GM23338 (cell line): Measurements from ENCODE around the gene TYK2. TPM values are rescaled to one million over a fixed set of nuclear protein-coding genes. Genes with fewer than 3 reads are reported as not detected.
"Not testable (repeated sequence)": the region's sequence is repeated elsewhere in the genome, so short reads cannot be mapped to it uniquely, and the experiment has no call there.

Source experiments
- ATAC-seq: fragments of 200-7000 bp; cut with Tn5 transposase; 3 replicates; pipeline ENCODE4 v1.9.1; 2020
- DNase-seq: peaks from one replicate; pipeline ENCODE4 v3.0.0-alpha.2; 2015; ENCODE audit warnings: low spot score
- H2AFZ ChIP-seq: fragments of 200-600 bp; sonication (generic); 2 replicates; pipeline ENCODE4 v1.8.0; 2016; ENCODE audit warnings: antibody characterized with exemption, mild to moderate bottlenecking, moderate library complexity
- H3F3A ChIP-seq: fragments of 200-600 bp; sonication (generic); replicated peaks from 2 replicates; pipeline ENCODE4 v1.8.0; 2017; ENCODE audit warnings: antibody characterized with exemption, mixed run types, low read depth
- H3K27ac ChIP-seq: fragments of 200-600 bp; sonication (generic); 2 replicates; pipeline ENCODE4 v1.6.1; 2016; ENCODE audit warnings: low read depth
- H3K27me3 ChIP-seq: fragments of 200-600 bp; sonication (generic); 2 replicates; pipeline ENCODE4 v1.8.0; 2016; ENCODE audit warnings: mild to moderate bottlenecking, mixed run types, moderate library complexity; ENCODE audit not compliant: insufficient read depth
- H3K36me3 ChIP-seq: fragments of 200-600 bp; sonication (generic); 2 replicates; pipeline ENCODE4 v1.8.0; 2016; ENCODE audit warnings: mild to moderate bottlenecking; ENCODE audit not compliant: insufficient read depth
- H3K4me1 ChIP-seq: fragments of 200-600 bp; sonication (generic); 2 replicates; pipeline ENCODE4 v1.8.0; 2016; ENCODE audit warnings: mild to moderate bottlenecking, moderate library complexity; ENCODE audit not compliant: insufficient read depth
- H3K4me2 ChIP-seq: fragments of 200-600 bp; sonication (generic); 2 replicates; pipeline ENCODE4 v1.7.1; 2017; ENCODE audit warnings: mixed run types
- H3K4me3 ChIP-seq: fragments of 200-600 bp; sonication (generic); 2 replicates; pipeline ENCODE4 v1.6.1; 2016; ENCODE audit warnings: mixed run types
- H3K79me2 ChIP-seq: fragments of 200-600 bp; sonication (generic); replicated peaks from 2 replicates; pipeline ENCODE4 v1.8.0; 2017; ENCODE audit warnings: mild to moderate bottlenecking; ENCODE audit not compliant: insufficient read depth
- H3K9me2 ChIP-seq: fragments of 200-600 bp; sonication (generic); 2 replicates; pipeline ENCODE4 v1.8.0; 2017; ENCODE audit not compliant: insufficient read depth
- H4K20me1 ChIP-seq: fragments of 200-600 bp; sonication (generic); replicated peaks from 2 replicates; pipeline ENCODE4 v1.8.0; 2017; ENCODE audit warnings: mild to moderate bottlenecking; ENCODE audit not compliant: insufficient read depth
- H3K27ac Mint-ChIP-seq: 2 replicates; pipeline ENCODE4 v1.8.0; 2020; ENCODE audit warnings: inconsistent platforms, mild to moderate bottlenecking, moderate library complexity, mixed read lengths
- H3K27me3 Mint-ChIP-seq: 3 replicates; pipeline ENCODE4 v1.8.0; 2022; ENCODE audit warnings: low read depth, mild to moderate bottlenecking, moderate library complexity, mixed read lengths, inconsistent platforms; ENCODE audit not compliant: insufficient read depth, poor library complexity
- H3K36me3 Mint-ChIP-seq: 3 replicates; pipeline ENCODE4 v1.8.0; 2021; ENCODE audit warnings: low read depth, mild to moderate bottlenecking, inconsistent platforms, moderate library complexity, mixed read lengths
- H3K4me1 Mint-ChIP-seq: 3 replicates; pipeline ENCODE4 v1.8.0; 2020; ENCODE audit warnings: mild to moderate bottlenecking, inconsistent platforms, mixed read lengths
- H3K4me3 Mint-ChIP-seq: 3 replicates; pipeline ENCODE4 v1.8.0; 2021; ENCODE audit warnings: moderate library complexity, mild to moderate bottlenecking, inconsistent platforms, mixed read lengths
- H3K9me3 Mint-ChIP-seq: 3 replicates; pipeline ENCODE4 v1.8.0; 2020; ENCODE audit warnings: moderate library complexity, mild to moderate bottlenecking, inconsistent platforms, mixed read lengths
- JUNB ChIP-seq: IDR thresholded peaks from one replicate; pipeline ENCODE4 v1.6.1; 2016; ENCODE audit warnings: antibody characterized with exemption; ENCODE audit not compliant: unreplicated experiment
- POLR2AphosphoS5 ChIP-seq: IDR thresholded peaks from 2 replicates; pipeline ENCODE4 v1.6.1; 2016; ENCODE audit warnings: antibody characterized with exemption, low read depth
- REST ChIP-seq: IDR thresholded peaks from one replicate; pipeline ENCODE4 v1.6.1; 2018; ENCODE audit warnings: antibody characterized with exemption; ENCODE audit not compliant: unreplicated experiment
- ZNF114 ChIP-seq: fragments of 250-450 bp; sonication (Bioruptor Pico); IDR thresholded peaks from 2 replicates; pipeline ENCODE4 v1.5.0; 2020; ENCODE audit warnings: mild to moderate bottlenecking, moderate library complexity
- ZNF331 ChIP-seq: fragments of 250-450 bp; sonication (Bioruptor Pico); IDR thresholded peaks from 2 replicates; pipeline ENCODE4 v1.5.0; 2020; ENCODE audit warnings: low read depth, mild to moderate bottlenecking, moderate library complexity
- polyA plus RNA-seq: library from polyadenylated mRNA; unstranded; fragments of >200 nt; fragmentation: Nextera tagmentation; extraction: Ambion mirVana; gene quantifications from 2 replicates; pipeline ENCODE4 v1.2.1, GENCODE V29; 2016
- total RNA-seq: library from RNA; depleted of rRNA; stranded (reverse); fragments of >200 nt; shearing (Covaris generic); gene quantifications from 2 replicates; pipeline ENCODE4 v1.2.3, GENCODE V29; 2014
- TF ChIP-seq, protein P1 (sequence below): IDR thresholded peaks from 2 replicates; pipeline ENCODE4 v1.6.1; 2016; ENCODE audit warnings: antibody characterized with exemption

Gene TYK2
- total and polyA plus RNA-seq, 2 experiments from 2014 or later = 29.1 to 30.7 TPM

DNA sequence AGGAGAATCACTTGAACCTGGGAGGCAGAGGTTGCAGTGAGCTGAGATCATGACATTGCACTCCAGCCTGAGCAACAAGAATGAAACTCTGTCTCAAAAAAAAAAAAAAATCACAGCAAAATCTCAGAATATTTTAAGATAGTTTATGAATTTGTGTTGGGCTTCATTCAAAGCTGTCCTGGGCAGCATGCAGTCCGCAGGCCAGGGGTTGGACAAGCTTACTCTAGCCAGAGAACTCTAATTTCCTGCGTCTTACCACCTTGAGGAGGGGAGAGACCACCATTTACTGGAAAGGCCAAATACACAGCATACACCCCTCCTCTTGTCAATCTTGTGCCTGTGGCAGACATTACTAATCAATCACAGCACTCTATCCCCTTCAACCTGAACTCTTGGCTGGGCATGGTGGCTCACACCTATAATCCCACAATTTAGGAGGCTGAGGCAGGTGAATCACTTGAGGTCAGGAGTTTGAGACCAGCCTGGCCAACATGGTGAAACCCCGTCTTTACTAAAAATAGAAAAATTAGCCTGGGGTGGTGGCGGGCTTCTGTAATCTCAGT, 13.3 kb downstream of the TYK2 start:
- H3K4me2 ChIP-seq, H3K4me3 Mint-ChIP-seq, H2AFZ ChIP-seq, ATAC-seq, H3K36me3 ChIP-seq, H4K20me1 ChIP-seq, H3K9me3 Mint-ChIP-seq, H3K27ac ChIP-seq, H3K9me2 ChIP-seq, H3F3A ChIP-seq, H3K79me2 ChIP-seq, H3K4me1 Mint-ChIP-seq, H3K27me3 Mint-ChIP-seq, H3K4me1 ChIP-seq, H3K4me3 ChIP-seq, H3K27me3 ChIP-seq, DNase-seq, H3K27ac Mint-ChIP-seq: not testable (repeated sequence)
- peaks cover 32% of the 10 kb centered on the region for H3K36me3 Mint-ChIP-seq

DNA sequence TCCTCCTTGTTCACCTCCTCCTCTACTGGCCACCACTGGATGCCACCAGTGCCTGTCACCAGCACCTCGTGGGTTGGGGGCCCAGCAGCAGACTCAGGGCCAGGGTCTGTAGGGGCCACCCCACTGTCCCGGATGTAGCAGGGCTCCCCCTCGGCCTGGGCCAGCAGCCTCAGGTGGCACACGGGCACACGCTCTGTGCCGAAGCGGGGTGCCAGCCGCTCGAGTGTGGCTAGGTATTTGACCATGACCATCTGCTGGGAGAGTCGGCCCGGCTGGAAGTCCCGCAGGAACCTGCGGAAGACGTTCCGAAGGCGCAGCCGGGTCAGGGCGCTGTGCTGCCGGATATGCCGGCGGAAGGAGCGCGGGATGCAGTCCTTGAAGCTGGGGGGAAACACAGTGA, 14.9 kb downstream of the TYK2 start:
- Mint-ChIP-seq H3K27ac (no peak overlapping the region), H3K9me3 (no peaks in the 10 kb centered on the region; the same call in 2 of the 3 replicates), H3K4me1 (no peaks in the 10 kb centered on the region), H3K27me3 (peaks cover 9% of the 10 kb centered on the region), H3K4me3 (no peak overlapping the region), H3K36me3 (peaks cover 36% of the 10 kb centered on the region)
- Histone ChIP-seq H3K79me2 (no peaks in the 10 kb centered on the region), H3K9me2 (no peaks in the 10 kb centered on the region), H3K27me3 (no peaks in the 10 kb centered on the region), H3K27ac (no peak overlapping the region), H2AFZ (no peak overlapping the region), H4K20me1 (0 out of 2 replicates have a peak, but pooled peaks cover 3% of the 10 kb centered on the region), H3K36me3 (no peaks in the 10 kb centered on the region; the same call in 1 of the 2 replicates), H3F3A (no peaks in the 10 kb centered on the region), H3K4me1 (no peaks in the 10 kb centered on the region), H3K4me3 (no peak overlapping the region), H3K4me2 (no peak overlapping the region)
- DNase-seq (no peak), ATAC-seq (no peak)
- TF ChIP-seq POLR2AphosphoS5 = no peak
- TF ChIP-seq ZNF331 = no peak
- TF ChIP-seq ZNF114 (CRISPR knock-in tag) = no peak
- TF ChIP-seq JUNB = no peak
- TF ChIP-seq, protein P1, sequence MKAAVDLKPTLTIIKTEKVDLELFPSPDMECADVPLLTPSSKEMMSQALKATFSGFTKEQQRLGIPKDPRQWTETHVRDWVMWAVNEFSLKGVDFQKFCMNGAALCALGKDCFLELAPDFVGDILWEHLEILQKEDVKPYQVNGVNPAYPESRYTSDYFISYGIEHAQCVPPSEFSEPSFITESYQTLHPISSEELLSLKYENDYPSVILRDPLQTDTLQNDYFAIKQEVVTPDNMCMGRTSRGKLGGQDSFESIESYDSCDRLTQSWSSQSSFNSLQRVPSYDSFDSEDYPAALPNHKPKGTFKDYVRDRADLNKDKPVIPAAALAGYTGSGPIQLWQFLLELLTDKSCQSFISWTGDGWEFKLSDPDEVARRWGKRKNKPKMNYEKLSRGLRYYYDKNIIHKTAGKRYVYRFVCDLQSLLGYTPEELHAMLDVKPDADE = no peak
- no peak for TF ChIP-seq REST
